ENCODE results near the gene EEF2KMT.
"Not testable (repeated sequence)": the region's sequence is repeated elsewhere in the genome, so short reads cannot be mapped to it uniquely, and the experiment has no call there.

DNA sequence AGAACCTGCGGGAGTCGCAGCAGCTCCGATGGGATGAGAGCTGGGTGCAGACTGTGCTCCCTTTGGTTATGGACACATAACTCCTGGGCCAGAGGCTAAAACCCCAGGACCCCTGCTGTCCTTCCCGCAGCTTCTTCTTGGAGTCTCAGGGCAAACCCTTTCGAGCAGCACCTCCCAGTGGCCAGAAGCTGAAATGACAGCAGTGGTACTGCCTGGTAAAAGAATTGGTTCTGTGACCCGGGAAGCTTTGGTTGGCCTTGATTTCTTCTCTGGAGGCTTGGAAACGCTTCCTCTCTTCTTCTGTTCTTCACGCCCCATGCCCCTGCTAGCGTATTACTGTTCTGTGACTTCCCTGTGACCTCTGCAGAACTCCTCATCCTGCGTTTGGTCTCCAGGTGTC is 12.8 kb downstream of the EEF2KMT start:
- not testable (repeated sequence) for TF ChIP-seq POLR2A (IDR thresholded peaks at IDR 0.05; ENCODE audit: control extremely low read depth in 1 of 2, low read depth in 2 of 2, low read length in 2 of 2); RFX5 (IDR thresholded peaks at IDR 0.05; ENCODE audit: borderline replicate concordance, low read depth, low read length); EZH2 (IDR thresholded peaks at IDR 0.05; ENCODE audit: low read depth, low read length, severe bottlenecking); HDAC2 (IDR thresholded peaks at IDR 0.05; ENCODE audit: borderline replicate concordance in 1 of 2, low read depth in 2 of 2, low read length in 2 of 2); TAF1 (IDR thresholded peaks at IDR 0.05; ENCODE audit: low read depth, low read length); ZNF274 (IDR thresholded peaks at IDR 0.05; ENCODE audit: borderline replicate concordance, extremely low read depth, low read length); MAX (IDR thresholded peaks at IDR 0.05); TEAD4 (IDR thresholded peaks at IDR 0.05; ENCODE audit: low read depth, low read length); RNF2 (IDR thresholded peaks at IDR 0.05; ENCODE audit: borderline replicate concordance, low read depth, low read length, missing control alignments, poor library complexity, severe bottlenecking); SIN3A (conservative IDR thresholded peaks at IDR 0.05 in 1 of 2, IDR thresholded peaks at IDR 0.05 in 1 of 2; ENCODE audit: low read depth in 1 of 2, low read length in 2 of 2); YY1 (IDR thresholded peaks at IDR 0.05; ENCODE audit: low read depth, low read length)
- TF ChIP-seq, protein P1, sequence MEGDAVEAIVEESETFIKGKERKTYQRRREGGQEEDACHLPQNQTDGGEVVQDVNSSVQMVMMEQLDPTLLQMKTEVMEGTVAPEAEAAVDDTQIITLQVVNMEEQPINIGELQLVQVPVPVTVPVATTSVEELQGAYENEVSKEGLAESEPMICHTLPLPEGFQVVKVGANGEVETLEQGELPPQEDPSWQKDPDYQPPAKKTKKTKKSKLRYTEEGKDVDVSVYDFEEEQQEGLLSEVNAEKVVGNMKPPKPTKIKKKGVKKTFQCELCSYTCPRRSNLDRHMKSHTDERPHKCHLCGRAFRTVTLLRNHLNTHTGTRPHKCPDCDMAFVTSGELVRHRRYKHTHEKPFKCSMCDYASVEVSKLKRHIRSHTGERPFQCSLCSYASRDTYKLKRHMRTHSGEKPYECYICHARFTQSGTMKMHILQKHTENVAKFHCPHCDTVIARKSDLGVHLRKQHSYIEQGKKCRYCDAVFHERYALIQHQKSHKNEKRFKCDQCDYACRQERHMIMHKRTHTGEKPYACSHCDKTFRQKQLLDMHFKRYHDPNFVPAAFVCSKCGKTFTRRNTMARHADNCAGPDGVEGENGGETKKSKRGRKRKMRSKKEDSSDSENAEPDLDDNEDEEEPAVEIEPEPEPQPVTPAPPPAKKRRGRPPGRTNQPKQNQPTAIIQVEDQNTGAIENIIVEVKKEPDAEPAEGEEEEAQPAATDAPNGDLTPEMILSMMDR (IDR thresholded peaks at IDR 0.05; ENCODE audit: control extremely low read depth in 1 of 3, insufficient read depth in 1 of 3, low read depth in 1 of 3, low read length in 3 of 3), result peak; percentile 61 to 69 (median 68)
- TF ChIP-seq, protein P2, sequence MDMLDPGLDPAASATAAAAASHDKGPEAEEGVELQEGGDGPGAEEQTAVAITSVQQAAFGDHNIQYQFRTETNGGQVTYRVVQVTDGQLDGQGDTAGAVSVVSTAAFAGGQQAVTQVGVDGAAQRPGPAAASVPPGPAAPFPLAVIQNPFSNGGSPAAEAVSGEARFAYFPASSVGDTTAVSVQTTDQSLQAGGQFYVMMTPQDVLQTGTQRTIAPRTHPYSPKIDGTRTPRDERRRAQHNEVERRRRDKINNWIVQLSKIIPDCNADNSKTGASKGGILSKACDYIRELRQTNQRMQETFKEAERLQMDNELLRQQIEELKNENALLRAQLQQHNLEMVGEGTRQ (IDR thresholded peaks at IDR 0.05; ENCODE audit: low read length), result not testable (repeated sequence)

Data from H1 (cell line).